ENCODE results near the gene PET100.

GRCh38 chr19:7625763-7626372, 3.7 kb upstream of the PET100 start:
- TF ChIP-seq CTCF (IDR thresholded peaks at IDR 0.05): no peak
- TF ChIP-seq POLR2A (IDR thresholded peaks at IDR 0.05; ENCODE audit: low read length): no peak
- no peak for TF ChIP-seq REST (IDR thresholded peaks at IDR 0.05)
- no peak for TF ChIP-seq HES2 (IDR thresholded peaks at IDR 0.05)
- TF ChIP-seq EP300 (IDR thresholded peaks at IDR 0.05): no peak
- TF ChIP-seq PHF8 (IDR thresholded peaks at IDR 0.05; ENCODE audit: borderline replicate concordance, low read depth): no peak
- TF ChIP-seq ZNF302 (CRISPR knock-in tag; IDR thresholded peaks at IDR 0.05): no peak
- no peak for TF ChIP-seq RARB (CRISPR knock-in tag; IDR thresholded peaks at IDR 0.05)
- TF ChIP-seq MAZ (IDR thresholded peaks at IDR 0.05; ENCODE audit: borderline replicate concordance, low read depth, low read length): no peak
- no peak for TF ChIP-seq CHD2 (IDR thresholded peaks at IDR 0.05; ENCODE audit: low read length, partially characterized antibody)
- no peak for TF ChIP-seq USF2 (IDR thresholded peaks at IDR 0.05)
- no peak for TF ChIP-seq RAD21 (conservative IDR thresholded peaks at IDR 0.05 in 1 of 2, IDR thresholded peaks at IDR 0.05 in 1 of 2)
- TF ChIP-seq KDM5A (IDR thresholded peaks at IDR 0.05): no peak

All from A549 (cell line).